Fibroblast of peridontal ligament (primary cell): ENCODE measurements around the gene DIPK1A.
"Not testable (repeated sequence)": the region's sequence is repeated elsewhere in the genome, so short reads cannot be mapped to it uniquely, and the experiment has no call there.

ENCODE experiments used
- DNase-seq: peaks from one replicate; pipeline ENCODE4 v3.0.0-alpha.2; 2010; ENCODE audit errors: extremely low read depth

DIPK1A gene

GRCh38 chr1:92980732-92981647, 19.7 kb upstream of the DIPK1A start:
- DNase-seq, result no peak

- DNase-seq, result no peak
Observed at GRCh38 chr1:92975551-92976232, 14.4 kb upstream of the DIPK1A start.

GRCh38 chr1:92974112-92974511, 12.8 kb upstream of the DIPK1A start:
- not testable (repeated sequence) for DNase-seq

- DNase-seq, result no peak
Observed at GRCh38 chr1:92973203-92973897, 12.1 kb upstream of the DIPK1A start.

- no peak for DNase-seq
Observed at GRCh38 chr1:92972409-92973129, 11.3 kb upstream of the DIPK1A start.

GRCh38 chr1:92971932-92972331, 10.7 kb upstream of the DIPK1A start:
- not testable (repeated sequence) for DNase-seq

GRCh38 chr1:92970990-92971689, 9.9 kb upstream of the DIPK1A start:
- DNase-seq, result no peak

GRCh38 chr1:92969517-92969916, 8.3 kb upstream of the DIPK1A start:
- DNase-seq, result no peak

GRCh38 chr1:92968138-92969032, 7.1 kb upstream of the DIPK1A start:
- DNase-seq, result no peak

- no peak for DNase-seq
Observed at GRCh38 chr1:92964998-92965397, 3.7 kb upstream of the DIPK1A start.

- DNase-seq, result no peak
Observed at GRCh38 chr1:92964316-92964715, 3.1 kb upstream of the DIPK1A start.

- peak; percentile 79 for DNase-seq
Observed at GRCh38 chr1:92961896-92962752, 862 bp upstream of the DIPK1A start.

GRCh38 chr1:92960395-92961130, 699 bp downstream of the DIPK1A start:
- peak; percentile 92 for DNase-seq

- no peak for DNase-seq
Observed at GRCh38 chr1:92958203-92958970, 2.9 kb downstream of the DIPK1A start.

GRCh38 chr1:92957030-92957734, 4.1 kb downstream of the DIPK1A start:
- no peak for DNase-seq

- no peak for DNase-seq
Observed at GRCh38 chr1:92956254-92957029, 4.8 kb downstream of the DIPK1A start.
